GM19193 (cell line): Measurements from ENCODE around the gene ARHGAP35.

Experiments
- POLR2A ChIP-seq: IDR thresholded peaks from 4 replicates; pipeline ENCODE4 v1.6.1; 2011; ENCODE audit not compliant: insufficient read depth, insufficient read length; ENCODE audit errors: extremely low read depth

Gene ARHGAP35

GRCh38 chr19:46886546-46887239 lies 25.9 kb downstream of the ARHGAP35 start:
- TF ChIP-seq POLR2A: no peak

GRCh38 chr19:46887240-46887782 lies 26.5 kb downstream of the ARHGAP35 start:
- TF ChIP-seq POLR2A: no peak

GRCh38 chr19:46890423-46891170 lies 29.8 kb downstream of the ARHGAP35 start:
- no peak for TF ChIP-seq POLR2A

GRCh38 chr19:46892252-46893179 lies 31.7 kb downstream of the ARHGAP35 start:
- no peak for TF ChIP-seq POLR2A

- no peak for TF ChIP-seq POLR2A
Measured at GRCh38 chr19:46896076-46896794, 35.4 kb downstream of the ARHGAP35 start.

GRCh38 chr19:46898731-46899130 lies 37.9 kb downstream of the ARHGAP35 start:
- TF ChIP-seq POLR2A: no peak

- no peak for TF ChIP-seq POLR2A
Measured at GRCh38 chr19:46900341-46900740, 39.5 kb downstream of the ARHGAP35 start.

- no peak for TF ChIP-seq POLR2A
Measured at GRCh38 chr19:46901701-46902401, 41.1 kb downstream of the ARHGAP35 start.

GRCh38 chr19:46902402-46902766 lies 41.6 kb downstream of the ARHGAP35 start:
- TF ChIP-seq POLR2A: no peak

GRCh38 chr19:46903458-46903857 lies 42.7 kb downstream of the ARHGAP35 start:
- TF ChIP-seq POLR2A: no peak

GRCh38 chr19:46904114-46905060 lies 43.6 kb downstream of the ARHGAP35 start:
- no peak for TF ChIP-seq POLR2A

GRCh38 chr19:46906221-46906620 lies 45.4 kb downstream of the ARHGAP35 start:
- TF ChIP-seq POLR2A: no peak

GRCh38 chr19:46907880-46908279 lies 47.1 kb downstream of the ARHGAP35 start:
- no peak for TF ChIP-seq POLR2A
